HG03064 (cell line): ENCODE measurements around the gene HCK.
"Not testable (repeated sequence)": the region's sequence is repeated elsewhere in the genome, so short reads cannot be mapped to it uniquely, and the experiment has no call there.

Experiments used
- ATAC-seq: cut with Tn5 transposase; IDR thresholded peaks from one replicate; pipeline ENCODE4 v1.9.1; 2021; ENCODE audit warnings: low read depth; ENCODE audit not compliant: unreplicated experiment

Gene HCK

GRCh38 chr20:32089637-32090362 is 37.8 kb downstream of the HCK start:
- ATAC-seq, result no peak

- ATAC-seq, result no peak
Observed at GRCh38 chr20:32091888-32092346, 39.9 kb downstream of the HCK start.

DNA sequence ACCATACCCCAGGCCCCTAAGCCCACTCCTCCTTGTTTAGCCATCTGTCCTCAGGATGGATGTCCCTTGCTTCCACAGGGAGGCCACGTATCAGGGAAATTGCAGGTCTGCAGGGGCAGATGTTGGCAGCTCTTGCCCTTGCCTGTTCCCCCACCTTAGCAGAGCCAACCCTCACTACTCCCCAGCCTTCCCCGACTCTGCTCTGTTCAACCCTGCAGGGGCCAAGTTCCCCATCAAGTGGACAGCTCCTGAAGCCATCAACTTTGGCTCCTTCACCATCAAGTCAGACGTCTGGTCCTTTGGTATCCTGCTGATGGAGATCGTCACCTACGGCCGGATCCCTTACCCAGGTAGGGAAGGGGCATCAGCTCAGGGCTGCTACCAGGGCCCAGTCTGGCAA is 46.7 kb downstream of the HCK start:
- ATAC-seq, result no peak

DNA sequence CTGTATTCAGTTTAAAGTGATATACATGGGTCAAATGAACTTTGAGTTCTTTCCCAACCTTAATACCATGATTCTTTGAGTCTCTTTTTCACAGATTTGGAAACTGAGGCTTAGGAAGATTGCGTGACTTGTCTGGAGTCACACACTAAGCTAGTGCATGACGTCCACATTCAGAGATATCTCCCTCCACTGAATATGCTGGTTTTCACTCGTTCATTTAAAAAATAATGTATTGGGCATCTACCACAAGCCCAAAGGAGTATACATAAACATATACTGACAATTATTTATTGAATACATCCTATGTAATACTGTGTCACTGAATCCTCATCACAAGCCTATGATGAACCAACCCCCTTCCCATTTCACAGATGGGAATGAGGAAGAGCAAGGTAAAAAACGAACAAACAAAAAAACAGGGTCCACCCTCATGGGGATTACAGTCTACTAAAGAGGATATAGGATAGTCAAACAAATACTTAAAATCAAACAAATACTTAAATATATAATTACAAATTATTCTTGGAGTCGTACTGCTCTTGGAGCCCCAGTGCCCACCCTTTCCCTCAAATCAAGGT is 56.9 kb downstream of the HCK start:
- ATAC-seq, result no peak

GRCh38 chr20:32109392-32110172 is 57.5 kb downstream of the HCK start, which contains the start of gene TM9SF4:
TSS of gene TM9SF4 (plus strand) at chr20:32109714. CDS start at chr20:32109741, 27 bp downstream.
- ATAC-seq, result peak; percentile 81

GRCh38 chr20:32110173-32110704 is 58.2 kb downstream of the HCK start:
- ATAC-seq, result no peak

DNA sequence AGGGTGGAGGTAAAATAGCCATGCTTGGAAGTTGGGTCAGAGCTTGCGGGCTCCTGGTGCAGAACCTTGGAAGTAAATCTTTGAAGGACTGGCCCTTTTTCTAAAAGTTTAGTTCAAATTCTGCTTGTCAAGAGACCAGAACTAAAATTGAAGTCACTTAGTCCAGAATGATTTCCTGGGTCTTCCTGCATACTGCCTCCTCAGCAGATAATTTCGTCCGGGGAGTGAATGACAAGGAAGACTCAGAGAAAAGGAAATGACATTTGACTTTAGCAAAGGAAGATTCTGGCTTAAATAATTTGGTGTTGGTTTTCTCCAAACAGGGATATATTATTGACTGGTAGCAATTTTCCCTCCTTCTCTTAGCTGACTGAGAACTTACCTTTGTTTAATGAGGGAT is 58.7 kb downstream of the HCK start:
- ATAC-seq, result no peak

DNA sequence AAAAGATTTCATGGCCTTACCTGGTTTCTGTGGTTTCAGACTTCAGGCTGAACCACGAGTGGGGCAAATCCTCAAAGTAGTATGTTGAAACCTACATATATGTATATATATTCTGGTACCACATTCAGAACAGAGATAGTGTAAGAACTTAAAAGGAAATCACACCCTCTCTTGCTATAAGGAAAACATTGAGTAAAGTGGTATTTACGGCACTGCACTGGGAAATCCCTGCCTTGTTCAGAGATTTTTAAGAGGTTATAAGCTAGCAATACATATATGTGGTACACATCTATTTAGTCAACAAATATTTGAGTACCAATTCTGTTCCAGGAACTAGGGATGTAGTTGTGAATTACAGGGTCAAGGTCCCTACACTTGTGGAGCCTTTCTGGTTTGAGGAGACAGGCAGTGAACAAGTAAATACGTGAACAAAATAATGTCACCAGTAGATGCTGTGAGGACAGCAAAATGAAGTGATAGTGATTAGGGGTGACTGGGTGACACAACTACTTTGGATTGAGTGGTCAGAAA is 59.2 kb downstream of the HCK start:
- ATAC-seq, result no peak

- no peak for ATAC-seq
Observed at GRCh38 chr20:32111753-32112152, 59.7 kb downstream of the HCK start.

GRCh38 chr20:32112841-32113240 is 60.8 kb downstream of the HCK start:
- ATAC-seq, result no peak

DNA sequence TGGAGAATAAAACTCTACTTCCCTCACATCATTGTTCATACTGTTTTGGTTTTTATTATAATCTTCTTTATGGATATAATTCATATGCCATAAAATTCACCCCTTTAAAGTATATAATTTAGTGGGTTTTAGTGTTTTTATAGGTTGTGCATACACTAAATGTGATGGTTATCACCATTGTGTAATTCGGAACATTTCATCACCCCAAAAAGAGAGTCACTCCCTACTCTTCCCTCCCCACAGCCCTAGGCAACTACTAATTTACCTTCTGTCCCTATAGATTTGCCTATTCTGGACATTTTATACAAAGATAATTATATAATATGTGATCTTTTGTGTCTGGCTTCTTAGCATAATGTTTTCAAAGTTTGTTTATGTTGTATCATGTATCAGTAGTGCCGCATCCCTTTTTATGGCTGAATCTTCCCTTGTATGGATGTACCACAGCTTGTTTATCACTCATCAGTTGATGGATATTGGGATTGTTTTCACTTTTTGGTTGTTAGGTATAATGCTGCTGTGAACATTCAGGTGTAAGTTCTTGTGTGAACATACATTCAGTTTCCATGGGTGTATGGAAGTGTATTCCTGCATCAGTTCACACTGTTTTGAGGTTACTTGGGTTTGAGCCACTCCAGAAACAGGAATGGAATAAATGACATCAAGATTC is 61.7 kb downstream of the HCK start:
- no peak for ATAC-seq

DNA sequence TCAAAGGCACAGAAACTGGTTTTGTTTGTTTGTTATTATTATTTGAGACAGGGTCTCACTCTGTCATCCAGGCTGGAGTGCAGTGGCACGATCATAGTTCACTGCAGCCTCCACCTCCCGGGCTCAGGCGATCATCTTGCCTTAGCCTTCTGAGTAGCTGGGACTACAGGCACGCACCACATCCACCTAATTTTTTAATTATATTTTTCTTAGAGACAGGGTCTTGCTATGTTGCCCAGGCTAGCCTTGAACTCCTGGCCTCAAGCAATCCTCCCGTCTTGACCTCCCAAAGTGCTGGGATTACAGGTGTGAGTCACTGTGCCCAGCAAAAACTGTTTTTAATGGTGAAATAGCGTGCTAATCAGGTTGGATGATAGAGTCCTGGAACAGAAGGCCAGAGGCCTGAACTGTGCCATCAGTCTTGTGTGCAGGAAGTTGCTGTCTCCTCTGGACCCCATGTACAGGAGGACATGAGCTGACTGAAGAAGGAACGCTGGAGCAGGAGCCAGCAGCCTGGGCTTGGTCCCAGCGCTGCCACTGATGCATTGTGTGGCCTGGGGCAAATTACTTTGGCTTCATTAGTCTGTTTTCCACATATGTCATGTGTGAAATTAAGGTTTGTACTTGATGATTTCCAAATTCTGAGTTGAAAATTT is 62.4 kb downstream of the HCK start:
- ATAC-seq, result no peak

- ATAC-seq, result no peak
Observed at GRCh38 chr20:32115211-32115767, 63.2 kb downstream of the HCK start.

- no peak for ATAC-seq
Observed at GRCh38 chr20:32116079-32116521, 64.1 kb downstream of the HCK start.

GRCh38 chr20:32116796-32117195 is 64.8 kb downstream of the HCK start:
- ATAC-seq, result not testable (repeated sequence)

- not testable (repeated sequence) for ATAC-seq
Observed at GRCh38 chr20:32118427-32118826, 66.4 kb downstream of the HCK start.

DNA sequence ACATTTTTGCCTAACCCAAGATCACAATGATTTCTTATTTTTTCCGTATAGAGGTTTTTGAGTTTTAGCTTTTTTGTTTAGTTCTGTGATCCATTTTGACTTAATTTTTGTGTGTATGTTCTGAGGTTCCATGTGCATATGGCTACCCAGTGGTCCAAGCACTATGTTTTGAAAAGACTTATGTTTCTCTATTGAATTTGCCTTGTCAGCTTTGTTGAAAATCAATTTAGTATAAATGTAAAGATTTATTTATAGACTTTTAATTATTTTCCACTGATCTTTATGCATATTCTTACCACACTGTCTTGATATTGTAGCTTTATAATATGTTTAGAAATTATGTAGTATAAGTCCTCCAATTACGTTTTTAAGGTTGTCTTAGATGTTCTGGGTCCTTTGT is 67.7 kb downstream of the HCK start:
- no peak for ATAC-seq

GRCh38 chr20:32121908-32122307 is 69.9 kb downstream of the HCK start:
- not testable (repeated sequence) for ATAC-seq

DNA sequence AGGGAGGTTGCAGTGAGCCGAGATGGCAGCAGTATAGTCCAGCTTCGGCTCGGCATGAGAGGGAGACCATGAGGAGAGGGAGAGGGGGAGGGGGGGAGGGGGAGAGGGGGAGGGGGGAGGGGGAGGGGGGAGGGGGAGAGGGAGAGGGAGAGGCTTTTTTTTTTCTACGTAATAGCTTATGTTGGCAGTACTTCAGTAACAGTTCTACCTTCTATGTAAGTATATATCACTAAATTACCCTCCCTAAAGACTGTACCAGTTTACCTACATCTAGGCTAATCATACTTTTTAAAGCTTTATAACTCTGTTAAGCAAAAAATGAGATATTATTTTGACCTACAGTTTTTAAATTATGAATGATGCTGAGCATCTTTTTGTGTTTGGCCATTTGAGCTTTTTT is 71.0 kb downstream of the HCK start:
- ATAC-seq, result no peak
